AG09309 (cell line): ENCODE data around the gene EFEMP2.

Experiments used
- DNase-seq: peaks from one replicate; pipeline ENCODE4 v3.0.0-alpha.2; 2010; ENCODE audit warnings: low read depth
- H3K4me3 ChIP-seq: 2 replicates; pipeline ENCODE4 v1.5.1; 2011; ENCODE audit warnings: mild to moderate bottlenecking, low read depth, low read length, moderate library complexity; ENCODE audit not compliant: control insufficient read depth
- CTCF ChIP-seq: IDR thresholded peaks from 2 replicates; pipeline ENCODE4 v1.5.1; 2011; ENCODE audit warnings: mild to moderate bottlenecking, low read depth, low read length, inconsistent platforms; ENCODE audit not compliant: insufficient read depth, control insufficient read depth; ENCODE audit errors: missing control alignments

Gene EFEMP2

GRCh38 chr11:65888163-65888814 is 15.7 kb upstream of the EFEMP2 start, which contains the start of gene FIBP:
FIBP (minus strand) TSS chr11:65888471; CDS start chr11:65888418, 53 bp downstream.
- peak within 1 kb of the TSS; percentile 92 for H3K4me3 ChIP-seq
- DNase-seq: peak; percentile 87
- peak; percentile 72 for TF ChIP-seq CTCF

- TF ChIP-seq CTCF: no peak
- no peak for DNase-seq
- peak overlapping the region; percentile 92 for H3K4me3 ChIP-seq
Observed at GRCh38 chr11:65887723-65888162, 15.1 kb upstream of the EFEMP2 start.

GRCh38 chr11:65886826-65887722 is 14.5 kb upstream of the EFEMP2 start:
- TF ChIP-seq CTCF: no peak
- DNase-seq: no peak
- H3K4me3 ChIP-seq: peak overlapping the region; percentile 92

GRCh38 chr11:65885808-65886536 is 13.4 kb upstream of the EFEMP2 start:
- no peak for DNase-seq
- H3K4me3 ChIP-seq: no peak overlapping the region
- no peak for TF ChIP-seq CTCF

- DNase-seq: no peak
- no peak for TF ChIP-seq CTCF
Observed at GRCh38 chr11:65885231-65885630, 12.6 kb upstream of the EFEMP2 start.

GRCh38 chr11:65884716-65885092 is 12.1 kb upstream of the EFEMP2 start:
- DNase-seq: no peak
- TF ChIP-seq CTCF: peak; percentile 100

More at GRCh38 chr11:65885231-65885630, 12.6 kb upstream of the EFEMP2 start:
- no peak overlapping the region for H3K4me3 ChIP-seq

More at GRCh38 chr11:65884716-65885092, 12.1 kb upstream of the EFEMP2 start:
- no peak overlapping the region for H3K4me3 ChIP-seq
